ENCODE measurements around the gene CDH23. TPM values are rescaled to one million over a fixed set of nuclear protein-coding genes. Genes with fewer than 3 reads are reported as not detected.

CDH23 gene
- total RNA-seq, 1 experiment from 2014 or later: 2.9 TPM

- Mint-ChIP-seq H3K36me3 (0 out of 2 replicates have a peak, but pooled peaks cover 2% of the 10 kb centered on the region), H3K27me3 (ENCODE audit: low read depth) (peaks cover 23% of the 10 kb centered on the region), H3K27ac (peak overlapping the region; percentile 65; the same call in 1 of the 2 replicates), H3K4me3 (no peak overlapping the region), H3K9me3 (peaks cover 6% of the 10 kb centered on the region), H3K4me1 (peaks cover 10% of the 10 kb centered on the region)
- POLR2A ChIA-PET: no interaction called here
- no peak for DNase-seq (ENCODE audit: low spot score)
- ATAC-seq: no peak
- no peak for TF ChIP-seq MXD4 (CRISPR knock-in tag; IDR thresholded peaks at IDR 0.05; ENCODE audit: borderline replicate concordance)
- TF ChIP-seq, protein P1, sequence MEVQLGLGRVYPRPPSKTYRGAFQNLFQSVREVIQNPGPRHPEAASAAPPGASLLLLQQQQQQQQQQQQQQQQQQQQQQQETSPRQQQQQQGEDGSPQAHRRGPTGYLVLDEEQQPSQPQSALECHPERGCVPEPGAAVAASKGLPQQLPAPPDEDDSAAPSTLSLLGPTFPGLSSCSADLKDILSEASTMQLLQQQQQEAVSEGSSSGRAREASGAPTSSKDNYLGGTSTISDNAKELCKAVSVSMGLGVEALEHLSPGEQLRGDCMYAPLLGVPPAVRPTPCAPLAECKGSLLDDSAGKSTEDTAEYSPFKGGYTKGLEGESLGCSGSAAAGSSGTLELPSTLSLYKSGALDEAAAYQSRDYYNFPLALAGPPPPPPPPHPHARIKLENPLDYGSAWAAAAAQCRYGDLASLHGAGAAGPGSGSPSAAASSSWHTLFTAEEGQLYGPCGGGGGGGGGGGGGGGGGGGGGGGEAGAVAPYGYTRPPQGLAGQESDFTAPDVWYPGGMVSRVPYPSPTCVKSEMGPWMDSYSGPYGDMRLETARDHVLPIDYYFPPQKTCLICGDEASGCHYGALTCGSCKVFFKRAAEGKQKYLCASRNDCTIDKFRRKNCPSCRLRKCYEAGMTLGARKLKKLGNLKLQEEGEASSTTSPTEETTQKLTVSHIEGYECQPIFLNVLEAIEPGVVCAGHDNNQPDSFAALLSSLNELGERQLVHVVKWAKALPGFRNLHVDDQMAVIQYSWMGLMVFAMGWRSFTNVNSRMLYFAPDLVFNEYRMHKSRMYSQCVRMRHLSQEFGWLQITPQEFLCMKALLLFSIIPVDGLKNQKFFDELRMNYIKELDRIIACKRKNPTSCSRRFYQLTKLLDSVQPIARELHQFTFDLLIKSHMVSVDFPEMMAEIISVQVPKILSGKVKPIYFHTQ (CRISPR knock-in tag; IDR thresholded peaks at IDR 0.05): no peak
- TF ChIP-seq ZNF671 (CRISPR knock-in tag; IDR thresholded peaks at IDR 0.05): no peak
- TF ChIP-seq ELF4 (CRISPR knock-in tag; IDR thresholded peaks at IDR 0.05; ENCODE audit: low read depth): no peak
- TF ChIP-seq, protein P2, sequence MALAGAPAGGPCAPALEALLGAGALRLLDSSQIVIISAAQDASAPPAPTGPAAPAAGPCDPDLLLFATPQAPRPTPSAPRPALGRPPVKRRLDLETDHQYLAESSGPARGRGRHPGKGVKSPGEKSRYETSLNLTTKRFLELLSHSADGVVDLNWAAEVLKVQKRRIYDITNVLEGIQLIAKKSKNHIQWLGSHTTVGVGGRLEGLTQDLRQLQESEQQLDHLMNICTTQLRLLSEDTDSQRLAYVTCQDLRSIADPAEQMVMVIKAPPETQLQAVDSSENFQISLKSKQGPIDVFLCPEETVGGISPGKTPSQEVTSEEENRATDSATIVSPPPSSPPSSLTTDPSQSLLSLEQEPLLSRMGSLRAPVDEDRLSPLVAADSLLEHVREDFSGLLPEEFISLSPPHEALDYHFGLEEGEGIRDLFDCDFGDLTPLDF (CRISPR knock-in tag; IDR thresholded peaks at IDR 0.05): no peak
- no peak for TF ChIP-seq NFYB (CRISPR knock-in tag; conservative IDR thresholded peaks at IDR 0.05; ENCODE audit: low read depth)
- no peak for TF ChIP-seq RELA (CRISPR knock-in tag; IDR thresholded peaks at IDR 0.05; ENCODE audit: borderline replicate concordance)
- TF ChIP-seq, protein P3, sequence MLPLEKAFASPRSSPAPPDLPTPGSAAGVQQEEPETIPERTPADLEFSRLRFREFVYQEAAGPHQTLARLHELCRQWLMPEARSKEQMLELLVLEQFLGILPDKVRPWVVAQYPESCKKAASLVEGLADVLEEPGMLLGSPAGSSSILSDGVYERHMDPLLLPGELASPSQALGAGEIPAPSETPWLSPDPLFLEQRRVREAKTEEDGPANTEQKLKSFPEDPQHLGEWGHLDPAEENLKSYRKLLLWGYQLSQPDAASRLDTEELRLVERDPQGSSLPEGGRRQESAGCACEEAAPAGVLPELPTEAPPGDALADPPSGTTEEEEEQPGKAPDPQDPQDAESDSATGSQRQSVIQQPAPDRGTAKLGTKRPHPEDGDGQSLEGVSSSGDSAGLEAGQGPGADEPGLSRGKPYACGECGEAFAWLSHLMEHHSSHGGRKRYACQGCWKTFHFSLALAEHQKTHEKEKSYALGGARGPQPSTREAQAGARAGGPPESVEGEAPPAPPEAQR (CRISPR knock-in tag; IDR thresholded peaks at IDR 0.05): no peak
- TF ChIP-seq CREM (CRISPR knock-in tag; IDR thresholded peaks at IDR 0.05): no peak
- TF ChIP-seq RORB (CRISPR knock-in tag; IDR thresholded peaks at IDR 0.05): no peak
- TF ChIP-seq IRF1 (CRISPR knock-in tag; IDR thresholded peaks at IDR 0.05): no peak
- TF ChIP-seq, protein P4, sequence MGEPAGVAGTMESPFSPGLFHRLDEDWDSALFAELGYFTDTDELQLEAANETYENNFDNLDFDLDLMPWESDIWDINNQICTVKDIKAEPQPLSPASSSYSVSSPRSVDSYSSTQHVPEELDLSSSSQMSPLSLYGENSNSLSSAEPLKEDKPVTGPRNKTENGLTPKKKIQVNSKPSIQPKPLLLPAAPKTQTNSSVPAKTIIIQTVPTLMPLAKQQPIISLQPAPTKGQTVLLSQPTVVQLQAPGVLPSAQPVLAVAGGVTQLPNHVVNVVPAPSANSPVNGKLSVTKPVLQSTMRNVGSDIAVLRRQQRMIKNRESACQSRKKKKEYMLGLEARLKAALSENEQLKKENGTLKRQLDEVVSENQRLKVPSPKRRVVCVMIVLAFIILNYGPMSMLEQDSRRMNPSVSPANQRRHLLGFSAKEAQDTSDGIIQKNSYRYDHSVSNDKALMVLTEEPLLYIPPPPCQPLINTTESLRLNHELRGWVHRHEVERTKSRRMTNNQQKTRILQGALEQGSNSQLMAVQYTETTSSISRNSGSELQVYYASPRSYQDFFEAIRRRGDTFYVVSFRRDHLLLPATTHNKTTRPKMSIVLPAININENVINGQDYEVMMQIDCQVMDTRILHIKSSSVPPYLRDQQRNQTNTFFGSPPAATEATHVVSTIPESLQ (CRISPR knock-in tag; IDR thresholded peaks at IDR 0.05): no peak
- TF ChIP-seq TCF7 (CRISPR knock-in tag; IDR thresholded peaks at IDR 0.05; ENCODE audit: low read depth): no peak
- no peak for TF ChIP-seq NFATC4 (CRISPR knock-in tag; IDR thresholded peaks at IDR 0.05)
- no peak for TF ChIP-seq USF2 (CRISPR knock-in tag; IDR thresholded peaks at IDR 0.05)
- TF ChIP-seq, protein P5, sequence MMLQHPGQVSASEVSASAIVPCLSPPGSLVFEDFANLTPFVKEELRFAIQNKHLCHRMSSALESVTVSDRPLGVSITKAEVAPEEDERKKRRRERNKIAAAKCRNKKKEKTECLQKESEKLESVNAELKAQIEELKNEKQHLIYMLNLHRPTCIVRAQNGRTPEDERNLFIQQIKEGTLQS (CRISPR knock-in tag; conservative IDR thresholded peaks at IDR 0.05): no peak
- no peak for TF ChIP-seq ZNF121 (CRISPR knock-in tag; IDR thresholded peaks at IDR 0.05)
- CTCF ChIA-PET: interaction anchor here (0.8 to 1.2 kb wide), 4 partner anchors 9 to 119 kb away, joined by 3 to 7 read pairs (median 4); no protein-coding TSS in a partner anchor
Observed at GRCh38 chr10:71777213-71777985, 380.7 kb downstream of the CDH23 start.

All from WTC11 (cell line).